H1 (cell line): ENCODE data around the gene LEFTY1.

Source experiments
- EP300 ChIP-seq, 2 experiments: IDR thresholded peaks; 1 replicate in 1 of 2; 2 replicates in 1 of 2; pipeline ENCODE4 v1.6.1; 2011 to 2012; ENCODE audit warnings: low read depth in 2 of 2, low read length in 2 of 2, mild to moderate bottlenecking in 2 of 2, borderline replicate concordance in 1 of 2, inconsistent platforms in 1 of 2, moderate library complexity in 1 of 2
- EZH2 ChIP-seq: fragments of 200-600 bp; sonication (generic); IDR thresholded peaks from 2 replicates; pipeline ENCODE4 v1.7.1; 2012; ENCODE audit warnings: low read depth, mild to moderate bottlenecking, moderate library complexity, low read length, inconsistent platforms; ENCODE audit not compliant: severe bottlenecking
- GTF2F1 ChIP-seq: IDR thresholded peaks from 2 replicates; pipeline ENCODE4 v1.6.1; 2012; ENCODE audit warnings: low read depth, low read length, improper control_type of control experiment, borderline replicate concordance
- KDM1A ChIP-seq: fragments of 200-600, 300-600 bp; sonication (generic); IDR thresholded peaks from 2 replicates; pipeline ENCODE4 v1.7.1; 2016; ENCODE audit warnings: mild to moderate bottlenecking, low read length, borderline replicate concordance
- KDM5A ChIP-seq: fragments of 200-600 bp; IDR thresholded peaks from 2 replicates; pipeline ENCODE4 v1.7.1; 2012; ENCODE audit warnings: mild to moderate bottlenecking, low read length, inconsistent platforms, mixed read lengths
- POLR2A ChIP-seq, 2 experiments: IDR thresholded peaks; 1 replicate in 1 of 2; 2 replicates in 1 of 2; pipeline ENCODE4 v1.6.1; 2011; ENCODE audit warnings: low read depth in 2 of 2, low read length in 2 of 2, mild to moderate bottlenecking in 2 of 2; ENCODE audit errors: control extremely low read depth in 1 of 2
- POLR2AphosphoS5 ChIP-seq: IDR thresholded peaks from 2 replicates; pipeline ENCODE4 v1.6.1; 2011; ENCODE audit warnings: low read depth, low read length
- YY1 ChIP-seq: IDR thresholded peaks from 2 replicates; pipeline ENCODE4 v1.6.1; 2011; ENCODE audit warnings: low read depth, mild to moderate bottlenecking, low read length
- TF ChIP-seq, protein P1 (sequence below), 3 experiments: IDR thresholded peaks; 1 replicate in 2 of 3; 2 replicates in 1 of 3; pipeline versions ENCODE4 v1.5.1 to v1.6.1; 2011; ENCODE audit warnings: low read length in 3 of 3, mild to moderate bottlenecking in 3 of 3, inconsistent platforms in 2 of 3, low read depth in 1 of 3, moderate library complexity in 1 of 3; ENCODE audit not compliant: insufficient read depth in 1 of 3; ENCODE audit errors: control extremely low read depth in 1 of 3
- TF ChIP-seq, protein P2 (sequence below): IDR thresholded peaks from 2 replicates; pipeline ENCODE4 v1.6.1; 2011; ENCODE audit warnings: low read length, improper control_type of control experiment

DNA sequence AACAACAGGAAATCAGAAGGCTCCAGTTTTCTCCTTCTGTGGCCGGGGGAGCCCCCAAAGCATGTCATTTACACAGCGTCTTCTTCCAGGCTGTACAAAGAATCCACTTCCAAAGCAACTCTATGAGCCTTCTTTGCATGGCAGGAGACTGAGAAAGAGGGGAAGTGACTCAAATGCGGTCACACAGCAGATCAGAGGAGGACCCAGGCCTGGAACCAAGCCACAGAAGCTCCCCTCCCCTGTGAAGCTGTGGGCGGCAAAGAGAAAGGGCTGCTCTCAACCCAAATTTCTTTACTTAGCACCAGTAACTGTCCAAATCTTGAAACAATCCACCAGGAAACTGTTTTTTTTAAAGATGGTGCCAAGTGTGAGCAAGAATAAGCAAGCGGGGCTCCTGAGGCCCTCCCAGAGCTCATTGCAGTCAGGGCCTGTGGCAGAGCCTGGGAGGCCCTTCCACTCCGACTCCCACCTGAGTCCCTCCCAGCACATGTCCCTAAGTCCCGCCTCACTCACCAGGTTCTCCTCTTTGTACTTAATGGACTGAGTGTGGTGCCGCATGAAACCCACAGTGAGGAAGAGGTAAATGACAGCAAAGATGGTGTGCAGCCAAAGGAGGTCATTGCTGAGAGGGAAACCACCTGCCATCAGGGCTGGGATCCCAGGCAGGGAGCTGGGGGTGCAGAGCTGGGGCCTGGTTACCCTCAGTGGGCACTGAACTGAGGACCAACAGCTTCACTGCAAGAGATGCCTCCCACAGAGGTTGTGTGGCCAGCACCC is 22.7 kb downstream of the LEFTY1 start:
- TF ChIP-seq, protein P1, sequence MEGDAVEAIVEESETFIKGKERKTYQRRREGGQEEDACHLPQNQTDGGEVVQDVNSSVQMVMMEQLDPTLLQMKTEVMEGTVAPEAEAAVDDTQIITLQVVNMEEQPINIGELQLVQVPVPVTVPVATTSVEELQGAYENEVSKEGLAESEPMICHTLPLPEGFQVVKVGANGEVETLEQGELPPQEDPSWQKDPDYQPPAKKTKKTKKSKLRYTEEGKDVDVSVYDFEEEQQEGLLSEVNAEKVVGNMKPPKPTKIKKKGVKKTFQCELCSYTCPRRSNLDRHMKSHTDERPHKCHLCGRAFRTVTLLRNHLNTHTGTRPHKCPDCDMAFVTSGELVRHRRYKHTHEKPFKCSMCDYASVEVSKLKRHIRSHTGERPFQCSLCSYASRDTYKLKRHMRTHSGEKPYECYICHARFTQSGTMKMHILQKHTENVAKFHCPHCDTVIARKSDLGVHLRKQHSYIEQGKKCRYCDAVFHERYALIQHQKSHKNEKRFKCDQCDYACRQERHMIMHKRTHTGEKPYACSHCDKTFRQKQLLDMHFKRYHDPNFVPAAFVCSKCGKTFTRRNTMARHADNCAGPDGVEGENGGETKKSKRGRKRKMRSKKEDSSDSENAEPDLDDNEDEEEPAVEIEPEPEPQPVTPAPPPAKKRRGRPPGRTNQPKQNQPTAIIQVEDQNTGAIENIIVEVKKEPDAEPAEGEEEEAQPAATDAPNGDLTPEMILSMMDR (IDR thresholded peaks at IDR 0.05; ENCODE audit: control extremely low read depth in 1 of 3, insufficient read depth in 1 of 3, low read depth in 1 of 3, low read length in 3 of 3): no peak
- TF ChIP-seq POLR2AphosphoS5 (no peak), GTF2F1 (no peak), POLR2A (IDR thresholded peaks at IDR 0.05; ENCODE audit: control extremely low read depth in 1 of 2, low read depth in 2 of 2, low read length in 2 of 2) (no peak), EP300 (IDR thresholded peaks at IDR 0.05; ENCODE audit: borderline replicate concordance in 1 of 2, low read depth in 2 of 2, low read length in 2 of 2) (no peak), KDM5A (no peak), YY1 (no peak), KDM1A (no peak), EZH2 (no peak)
- TF ChIP-seq, protein P2, sequence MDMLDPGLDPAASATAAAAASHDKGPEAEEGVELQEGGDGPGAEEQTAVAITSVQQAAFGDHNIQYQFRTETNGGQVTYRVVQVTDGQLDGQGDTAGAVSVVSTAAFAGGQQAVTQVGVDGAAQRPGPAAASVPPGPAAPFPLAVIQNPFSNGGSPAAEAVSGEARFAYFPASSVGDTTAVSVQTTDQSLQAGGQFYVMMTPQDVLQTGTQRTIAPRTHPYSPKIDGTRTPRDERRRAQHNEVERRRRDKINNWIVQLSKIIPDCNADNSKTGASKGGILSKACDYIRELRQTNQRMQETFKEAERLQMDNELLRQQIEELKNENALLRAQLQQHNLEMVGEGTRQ: no peak
